LNCaP clone FGC (cell line): ENCODE data around the gene GBP7.

Source experiments
- DNase-seq: peaks from one replicate; pipeline ENCODE4 v3.0.0-alpha.2; 2011; ENCODE audit warnings: low read depth
- H3K4me3 ChIP-seq: 2 replicates; pipeline ENCODE4 v1.5.1; 2011; ENCODE audit warnings: mild to moderate bottlenecking, low read depth, low read length, control low read depth
- TF ChIP-seq, protein P1 (sequence below): IDR thresholded peaks from 2 replicates; pipeline ENCODE4 v1.5.1; 2012; ENCODE audit warnings: mild to moderate bottlenecking; ENCODE audit not compliant: control insufficient read depth, insufficient read depth; ENCODE audit errors: extremely low read depth

The GBP7 gene

DNA sequence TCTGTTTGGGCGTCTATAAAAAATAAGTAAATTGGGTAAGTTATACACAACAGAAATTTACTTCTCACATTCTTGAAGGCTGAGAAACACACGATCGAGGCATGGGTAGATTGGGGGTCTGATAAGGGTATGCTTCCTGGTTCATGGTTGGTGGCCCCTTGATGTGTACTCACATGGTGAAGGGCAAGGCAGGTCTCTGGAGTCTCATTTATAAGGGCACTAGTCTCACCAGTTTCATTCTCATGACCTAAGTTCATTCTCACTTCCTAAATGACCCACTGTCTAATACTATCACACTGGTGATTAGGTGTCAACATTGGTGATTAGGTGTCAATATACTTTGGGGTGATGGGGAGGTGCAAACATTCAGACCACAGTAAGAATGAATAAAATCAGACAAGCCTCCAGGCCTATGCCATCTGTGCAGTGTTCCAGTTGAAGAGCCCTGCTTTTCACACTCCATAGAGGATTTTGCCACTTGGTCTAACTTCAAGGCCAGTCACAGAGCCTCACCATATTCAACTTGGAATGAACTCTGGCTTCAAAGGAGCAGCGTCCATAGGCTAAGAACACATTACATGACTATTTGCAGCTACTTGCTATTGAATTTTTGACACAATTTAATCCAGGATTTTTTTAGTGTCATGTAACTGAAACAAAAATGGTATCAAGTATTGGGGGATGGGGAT is 25.4 kb upstream of the GBP7 start:
- no peak overlapping the region for H3K4me3 ChIP-seq
- no peak for DNase-seq
- TF ChIP-seq, protein P1, sequence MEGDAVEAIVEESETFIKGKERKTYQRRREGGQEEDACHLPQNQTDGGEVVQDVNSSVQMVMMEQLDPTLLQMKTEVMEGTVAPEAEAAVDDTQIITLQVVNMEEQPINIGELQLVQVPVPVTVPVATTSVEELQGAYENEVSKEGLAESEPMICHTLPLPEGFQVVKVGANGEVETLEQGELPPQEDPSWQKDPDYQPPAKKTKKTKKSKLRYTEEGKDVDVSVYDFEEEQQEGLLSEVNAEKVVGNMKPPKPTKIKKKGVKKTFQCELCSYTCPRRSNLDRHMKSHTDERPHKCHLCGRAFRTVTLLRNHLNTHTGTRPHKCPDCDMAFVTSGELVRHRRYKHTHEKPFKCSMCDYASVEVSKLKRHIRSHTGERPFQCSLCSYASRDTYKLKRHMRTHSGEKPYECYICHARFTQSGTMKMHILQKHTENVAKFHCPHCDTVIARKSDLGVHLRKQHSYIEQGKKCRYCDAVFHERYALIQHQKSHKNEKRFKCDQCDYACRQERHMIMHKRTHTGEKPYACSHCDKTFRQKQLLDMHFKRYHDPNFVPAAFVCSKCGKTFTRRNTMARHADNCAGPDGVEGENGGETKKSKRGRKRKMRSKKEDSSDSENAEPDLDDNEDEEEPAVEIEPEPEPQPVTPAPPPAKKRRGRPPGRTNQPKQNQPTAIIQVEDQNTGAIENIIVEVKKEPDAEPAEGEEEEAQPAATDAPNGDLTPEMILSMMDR = no peak

DNA sequence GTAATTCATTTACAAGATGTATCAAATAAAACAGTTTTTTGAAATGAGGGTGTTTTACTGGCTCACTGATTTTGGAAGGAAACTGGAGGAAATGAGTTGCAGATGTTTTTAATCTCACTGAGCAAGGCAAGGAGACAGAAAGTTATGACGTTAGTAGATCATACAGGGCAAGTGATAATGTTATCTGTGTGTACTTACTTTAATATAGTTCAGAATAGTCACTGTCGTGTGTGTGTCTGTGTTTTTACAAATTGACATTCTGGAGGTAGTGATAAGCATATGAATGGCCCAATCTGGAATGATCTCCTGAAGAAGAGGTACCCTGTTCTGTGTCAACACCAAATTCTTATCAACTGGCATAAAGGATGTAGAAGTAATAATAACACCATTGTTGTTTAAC is 24.9 kb upstream of the GBP7 start:
- no peak overlapping the region for H3K4me3 ChIP-seq
- no peak for DNase-seq
- TF ChIP-seq, protein P1 = no peak

DNA sequence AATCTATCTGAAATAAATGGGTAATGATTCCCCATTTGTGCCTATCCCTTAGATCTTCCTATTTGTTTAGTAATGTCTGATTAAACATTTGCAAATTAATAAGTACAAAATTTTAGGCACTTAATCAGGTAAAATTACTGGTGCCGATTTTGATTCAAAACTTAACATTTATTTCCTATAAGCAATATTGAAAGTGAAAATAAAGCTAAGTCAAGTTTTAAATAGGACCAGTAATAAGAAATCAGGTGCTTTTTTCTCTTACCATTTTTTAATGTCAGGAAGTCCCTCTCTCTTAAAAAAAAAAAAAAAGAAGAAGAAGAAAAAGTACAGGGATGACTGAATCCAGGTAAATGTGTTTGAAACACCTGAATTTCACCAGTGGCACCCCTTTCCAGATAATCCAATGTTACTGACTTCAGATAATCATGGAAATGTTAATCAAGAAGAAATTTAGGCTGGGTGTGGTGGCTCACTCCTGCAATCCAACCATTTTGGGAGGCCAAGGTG is 23.8 kb upstream of the GBP7 start:
- no peak for DNase-seq
- no peak overlapping the region for H3K4me3 ChIP-seq
- TF ChIP-seq, protein P1 = no peak

DNA sequence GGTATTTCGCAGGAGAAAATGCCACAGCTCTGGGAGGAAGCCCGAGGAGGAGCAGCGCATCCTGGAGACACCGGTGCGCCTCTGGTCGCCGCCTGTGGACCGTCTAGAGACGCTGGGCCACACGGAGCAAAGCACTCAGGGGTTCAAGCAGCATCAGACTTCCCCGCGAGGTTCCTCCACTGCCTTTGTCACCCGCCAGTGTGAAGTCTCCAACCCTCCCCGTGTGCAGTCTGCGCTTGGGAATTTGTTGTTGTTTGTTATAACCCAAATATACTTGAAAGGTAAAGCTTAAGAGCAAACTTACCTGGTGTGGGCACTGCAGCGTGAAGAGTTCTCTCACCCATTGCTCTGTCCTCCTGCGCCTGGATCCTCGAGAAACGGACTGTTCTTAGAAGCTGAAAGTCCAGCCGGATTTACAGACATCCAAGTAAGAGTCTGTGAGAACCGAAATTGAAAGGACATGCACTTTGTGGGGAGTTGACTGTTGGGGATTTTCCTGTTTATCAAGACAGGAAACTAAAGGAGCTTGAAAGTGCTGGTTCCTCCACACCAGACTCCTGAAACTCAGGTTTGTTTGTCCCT is 22.8 kb upstream of the GBP7 start, which contains the start of gene GBP4:
TSS of gene GBP4 (minus strand) at position 452 of the 582 bp plus-strand sequence. CDS start at position 344, 108 bp downstream.
- no peak within 1 kb of the TSS for H3K4me3 ChIP-seq
- no peak for DNase-seq
- TF ChIP-seq, protein P1 = no peak

DNA sequence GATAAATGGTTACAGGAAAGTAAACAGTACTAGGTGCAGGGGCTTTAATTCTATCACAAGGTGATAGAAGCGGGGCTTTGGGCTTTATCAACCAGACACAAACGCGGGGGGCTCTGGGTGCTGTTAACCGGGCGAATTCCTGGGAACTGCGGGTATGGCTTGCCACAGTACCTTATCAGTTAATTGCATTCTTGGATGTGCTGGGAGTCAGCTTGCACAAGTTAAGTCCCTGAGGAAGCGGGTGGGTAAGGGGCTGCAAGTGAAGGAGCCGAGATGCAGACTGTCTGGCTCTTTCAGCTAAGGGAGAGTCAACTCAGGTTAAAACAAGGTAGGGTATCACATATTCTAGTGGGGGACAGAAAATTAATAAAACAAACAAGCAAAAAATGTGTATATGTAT is 22.3 kb upstream of the GBP7 start:
- no peak for DNase-seq
- H3K4me3 ChIP-seq = no peak overlapping the region
- TF ChIP-seq, protein P1 = no peak

DNA sequence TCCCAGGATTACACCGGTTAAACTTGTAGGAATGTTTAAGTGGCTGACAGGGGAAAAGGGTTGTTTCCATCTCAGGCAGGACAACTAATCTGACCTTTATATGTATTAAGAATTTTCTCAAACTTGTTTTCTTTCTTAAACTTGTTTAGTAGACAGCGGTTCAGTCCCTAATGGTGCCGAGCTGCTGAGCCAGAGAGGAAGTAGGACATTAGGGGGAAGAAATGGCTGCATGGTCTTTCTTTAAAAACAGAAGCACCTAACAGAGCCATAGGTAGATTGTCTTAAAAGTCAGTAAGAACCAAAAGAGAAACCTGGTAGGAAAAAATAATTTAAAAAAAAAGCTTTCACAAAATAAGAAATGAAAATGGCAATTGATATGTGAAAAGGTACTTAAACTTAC is 19.7 kb upstream of the GBP7 start:
- TF ChIP-seq, protein P1 = no peak
- H3K4me3 ChIP-seq = no peak overlapping the region
- no peak for DNase-seq
